NCI-H446 (cell line): ENCODE data around the gene UGT2B11.
"Not testable (repeated sequence)": the region's sequence is repeated elsewhere in the genome, so short reads cannot be mapped to it uniquely, and the experiment has no call there.

ENCODE experiments used
- DNase-seq, 2 experiments: peaks; one replicate each; lab custom pipeline; 2025; lab: John Stamatoyannopoulos, UW

Gene UGT2B11

DNA sequence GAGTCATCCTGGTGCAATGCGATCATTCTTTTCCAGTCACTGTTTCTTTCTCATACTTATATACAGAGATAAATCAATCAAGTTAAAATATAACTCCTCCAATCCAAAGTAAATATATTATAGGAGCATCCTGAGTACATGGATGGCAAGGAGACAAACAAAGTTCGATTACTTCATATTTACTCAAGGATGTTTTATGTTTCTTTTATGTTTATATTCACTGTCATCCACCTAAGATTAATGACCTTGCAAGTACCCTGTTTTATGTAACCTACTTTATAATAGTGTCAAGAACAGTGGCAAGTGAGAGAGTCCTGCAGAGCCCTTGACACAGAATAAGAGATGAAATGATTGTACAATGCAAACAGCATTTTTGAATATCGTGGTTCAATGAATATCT is at the start of gene UGT2B11:
Gene UGT2B11, minus strand, starts transcription at position 33 of the 400 bp plus-strand sequence. Its CDS starts 26 bp downstream, at position 7.
- no peak for DNase-seq

DNA sequence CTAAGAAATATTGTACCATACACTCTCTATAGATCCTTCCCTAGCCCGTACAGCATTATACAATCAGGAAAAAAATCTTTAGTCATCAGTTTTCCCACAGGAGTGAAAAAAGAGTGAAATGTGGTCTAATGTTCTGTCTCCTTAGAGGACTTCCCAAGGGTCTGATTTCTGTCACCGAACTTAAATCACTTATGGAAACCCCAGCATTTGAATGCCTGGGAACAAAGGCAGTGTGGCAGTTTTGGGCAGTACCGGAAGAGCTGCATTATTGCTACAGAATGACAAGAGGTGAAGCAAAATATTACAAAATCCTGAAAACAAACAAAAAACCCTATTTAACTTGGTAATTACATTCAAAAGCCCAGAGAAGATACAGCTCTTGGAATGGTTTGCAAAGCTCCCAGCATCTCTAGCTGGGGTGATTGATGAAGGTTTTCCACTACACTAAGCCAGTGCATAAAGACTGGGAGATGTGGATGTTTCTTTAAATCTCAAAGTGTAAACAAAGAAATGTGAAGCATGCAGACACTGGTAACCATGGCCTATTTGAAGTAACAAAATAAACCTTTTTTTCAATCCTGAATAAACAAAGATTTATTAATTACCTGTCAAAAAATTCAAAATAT is 38.7 kb upstream of the UGT2B11 start:
- not testable (repeated sequence) for DNase-seq

DNA sequence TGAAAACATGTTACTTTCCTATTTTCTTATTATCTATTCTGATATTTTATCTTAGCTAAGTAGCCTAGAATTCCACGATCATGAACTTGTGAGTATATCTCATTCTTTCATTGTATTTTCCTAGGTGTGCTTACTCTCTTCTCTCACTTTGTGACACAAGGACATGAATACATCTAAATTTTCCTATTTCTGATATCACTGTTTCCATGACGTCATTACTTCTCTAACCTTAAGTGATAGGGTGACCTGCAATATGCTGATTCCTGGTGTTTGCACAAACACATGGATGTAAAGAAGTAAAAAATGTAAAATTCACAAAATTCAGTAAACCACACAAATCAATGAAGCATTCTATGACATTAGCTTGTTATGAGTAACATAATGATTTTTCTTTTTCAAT is 36.3 kb upstream of the UGT2B11 start:
- not testable (repeated sequence) for DNase-seq

GRCh38 chr4:69242562-69243240 is 28.2 kb upstream of the UGT2B11 start:
- DNase-seq, result not testable (repeated sequence)

GRCh38 chr4:69241746-69242145 is 27.2 kb upstream of the UGT2B11 start:
- DNase-seq, result not testable (repeated sequence)

DNA sequence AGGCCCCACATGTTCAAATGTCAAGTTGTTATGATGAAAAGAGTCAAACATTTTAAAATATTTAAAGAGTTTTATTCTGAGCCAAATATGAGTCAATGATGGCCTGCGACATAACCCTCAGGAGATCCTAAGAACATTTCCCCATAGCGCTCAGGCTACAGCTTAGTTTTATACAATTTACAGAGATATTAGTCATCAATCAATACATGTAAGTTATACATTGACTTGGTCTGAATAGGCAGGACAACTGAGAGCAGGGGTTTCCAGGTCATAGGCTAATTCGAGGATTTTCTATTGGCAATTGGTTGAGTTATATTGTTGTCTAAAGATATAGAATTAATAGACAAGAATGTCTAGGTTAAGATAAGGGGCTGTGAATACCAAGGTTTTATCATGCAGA is 26.2 kb upstream of the UGT2B11 start:
- not testable (repeated sequence) for DNase-seq

GRCh38 chr4:69239557-69240168 is 25.1 kb upstream of the UGT2B11 start:
- no peak for DNase-seq

DNA sequence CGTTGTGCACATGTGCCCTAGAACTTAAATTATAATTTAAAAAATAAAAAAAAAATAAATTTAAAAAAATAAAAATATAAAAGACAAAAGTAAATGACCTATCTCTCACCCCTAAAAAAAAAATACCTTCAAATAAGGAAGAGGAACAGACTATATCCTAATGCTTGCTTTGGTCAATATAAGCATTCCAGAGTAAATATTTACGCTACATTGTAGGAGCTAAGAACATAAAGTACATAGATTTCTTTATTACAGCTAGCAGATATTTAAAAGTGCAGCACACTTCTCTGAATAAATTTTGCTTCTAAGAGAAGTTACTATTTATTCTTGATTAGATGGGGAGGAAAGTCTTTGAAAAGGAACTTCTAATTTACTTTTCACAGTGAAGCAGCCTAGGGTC is 24.5 kb upstream of the UGT2B11 start:
- DNase-seq, result no peak

- no peak for DNase-seq
These were observed 10.3 kb upstream of the UGT2B11 start for GRCh38 chr4:69224891-69225290.

GRCh38 chr4:69223277-69223676 is 8.7 kb upstream of the UGT2B11 start:
- not testable (repeated sequence) for DNase-seq

DNA sequence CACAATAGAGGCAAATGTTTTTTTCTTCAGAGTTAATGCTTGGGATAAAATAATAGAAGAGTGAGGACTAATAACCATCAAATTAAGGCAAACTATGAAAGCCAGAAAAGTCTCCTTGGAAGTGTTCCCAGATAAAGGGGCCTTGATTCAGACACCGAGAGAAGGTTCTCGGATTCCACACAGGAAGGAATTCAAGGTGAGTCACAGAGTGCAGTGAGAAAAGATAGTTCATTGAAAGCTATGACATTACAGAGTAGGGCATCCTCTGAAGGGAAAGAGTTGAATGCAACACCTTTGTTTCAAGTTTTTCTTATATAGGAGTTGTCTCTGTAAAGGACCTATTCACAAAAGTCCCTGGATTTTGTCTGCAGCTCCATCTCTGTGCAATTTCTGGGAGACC is 3.9 kb upstream of the UGT2B11 start:
- DNase-seq, result not testable (repeated sequence)

GRCh38 chr4:69210911-69211310 is 3.6 kb downstream of the UGT2B11 start:
- DNase-seq, result no peak

DNA sequence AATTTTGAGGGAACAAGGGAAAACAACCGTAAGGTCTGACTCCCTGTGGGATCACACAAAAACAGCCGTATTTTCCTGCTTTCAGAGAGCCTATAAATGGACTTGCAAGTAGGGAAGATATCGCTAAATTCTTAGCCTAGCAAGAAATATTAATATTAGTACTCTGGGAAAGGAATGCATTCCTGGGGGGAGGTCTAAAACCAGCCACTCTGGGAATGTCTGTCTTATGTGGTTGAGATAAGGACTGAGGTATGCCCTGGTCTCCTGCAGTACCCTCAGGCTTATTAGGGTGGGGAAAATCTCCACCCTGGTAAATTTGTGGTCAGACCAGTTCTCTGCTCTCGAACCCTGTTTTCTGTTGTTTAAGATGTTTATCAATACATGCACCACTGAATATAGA is 16.0 kb downstream of the UGT2B11 start:
- not testable (repeated sequence) for DNase-seq

DNA sequence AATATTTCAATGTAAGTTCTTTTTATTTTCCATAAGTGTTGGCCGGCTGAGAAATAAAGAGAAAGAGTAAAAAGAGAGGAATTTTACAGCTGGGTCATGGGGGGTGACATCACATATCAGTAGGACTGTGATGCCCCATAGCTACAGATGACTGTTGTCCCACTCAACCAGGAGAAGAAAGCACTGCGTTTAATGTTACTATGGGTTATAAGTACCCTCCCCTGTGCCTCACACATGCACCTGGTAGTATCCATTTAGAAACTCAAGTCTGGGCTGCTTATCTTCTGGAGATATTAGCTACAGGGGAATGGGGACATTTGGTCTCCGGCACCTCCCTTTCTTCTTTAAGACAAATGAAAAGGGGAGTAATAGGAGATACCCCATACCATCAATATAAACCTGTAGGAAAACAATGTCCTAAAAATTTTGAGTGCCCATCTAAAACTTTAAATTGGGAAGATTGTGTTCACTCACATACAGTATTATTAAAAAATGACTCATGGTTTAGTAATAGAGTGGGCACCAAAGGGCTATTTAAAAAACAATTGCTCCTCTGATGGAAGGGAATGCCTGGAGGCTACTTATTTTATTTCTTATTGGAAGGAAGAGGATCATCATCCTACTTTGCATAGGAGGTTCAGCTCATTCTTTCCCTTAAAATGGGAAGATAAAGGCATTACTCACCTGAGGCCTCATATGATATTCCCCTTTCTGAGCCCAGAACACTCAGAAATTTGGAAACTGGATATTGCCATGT is 18.2 kb downstream of the UGT2B11 start:
- no peak for DNase-seq

DNA sequence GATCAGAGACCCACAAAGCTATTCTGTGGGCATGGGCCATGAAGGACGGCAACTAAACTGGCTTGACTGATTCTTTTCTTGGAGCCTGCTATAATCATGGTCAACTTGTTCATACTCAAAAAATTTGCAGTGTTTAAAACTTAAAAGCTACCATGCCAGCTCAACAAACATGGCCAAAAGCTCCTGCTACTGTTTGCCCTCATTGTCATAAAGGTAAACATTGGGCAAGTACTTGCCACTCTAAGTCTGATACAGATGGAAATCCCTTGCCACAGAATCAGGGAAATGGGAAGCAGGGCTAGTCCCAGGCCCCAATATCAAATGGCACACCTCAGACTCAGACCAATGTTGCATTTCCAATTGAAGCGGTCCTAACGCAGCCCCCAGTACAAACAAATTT is 20.4 kb downstream of the UGT2B11 start:
- no peak for DNase-seq

GRCh38 chr4:69191905-69192304 is 22.6 kb downstream of the UGT2B11 start:
- DNase-seq, result not testable (repeated sequence)

DNA sequence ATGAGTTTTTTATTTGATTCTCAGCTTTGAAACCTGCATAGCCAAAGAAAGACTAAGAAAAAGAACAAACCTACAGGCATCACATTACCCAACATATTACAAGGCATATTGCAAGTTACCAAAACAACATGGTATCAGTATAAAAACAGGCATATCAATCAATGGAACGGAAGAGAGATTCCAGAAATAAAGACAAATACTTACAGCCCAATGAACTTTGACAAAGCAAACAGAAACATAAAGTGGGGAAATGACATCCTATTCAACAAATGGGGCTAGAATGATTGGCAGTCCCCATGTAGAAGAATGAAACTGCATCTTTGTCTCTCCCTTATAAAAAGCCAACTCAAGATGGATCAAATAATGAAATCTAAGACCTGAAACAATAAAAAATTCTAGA is 23.9 kb downstream of the UGT2B11 start:
- not testable (repeated sequence) for DNase-seq

- not testable (repeated sequence) for DNase-seq
These were observed 32.9 kb downstream of the UGT2B11 start for GRCh38 chr4:69181519-69182169.

DNA sequence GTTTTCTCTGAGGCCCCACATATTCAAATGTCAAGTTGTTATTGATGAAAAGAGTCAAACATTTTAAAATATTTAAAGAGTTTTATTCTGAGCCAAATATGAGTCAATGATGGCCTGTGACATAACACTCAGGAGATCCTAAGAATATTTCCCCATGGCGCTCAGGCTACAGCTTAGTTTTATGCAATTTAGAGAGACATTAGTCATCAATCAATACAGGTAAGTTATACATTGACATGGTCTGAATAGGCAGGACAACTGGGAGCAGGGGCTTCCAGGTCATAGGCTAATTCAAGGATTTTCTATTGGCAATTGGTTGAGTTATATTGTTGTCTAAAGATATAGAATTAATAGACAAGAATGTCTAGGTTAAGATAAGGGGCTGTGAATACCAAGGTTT is 34.7 kb downstream of the UGT2B11 start:
- not testable (repeated sequence) for DNase-seq

DNA sequence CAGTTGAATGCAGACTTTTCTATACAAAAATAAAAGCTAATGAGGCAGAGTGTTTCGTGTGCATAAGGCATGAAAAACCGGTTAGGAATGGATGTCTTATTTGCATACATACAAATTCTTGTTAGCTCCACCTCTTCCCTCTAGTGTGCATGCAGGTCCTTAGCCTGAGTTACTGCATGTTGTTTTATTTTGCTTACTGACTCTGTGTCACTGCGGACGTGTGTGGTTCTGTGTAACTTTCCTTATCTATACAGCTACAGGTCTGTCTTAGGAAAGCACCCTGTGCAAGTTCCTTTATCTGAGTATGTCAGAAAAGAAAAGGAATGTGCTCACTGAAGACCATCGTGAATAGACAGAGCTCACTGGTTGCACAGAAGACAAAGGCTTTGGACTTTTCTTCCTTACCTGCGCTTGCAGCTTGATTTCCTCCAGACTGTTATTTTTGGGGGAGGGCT is 35.8 kb downstream of the UGT2B11 start:
- DNase-seq, result not testable (repeated sequence)

DNA sequence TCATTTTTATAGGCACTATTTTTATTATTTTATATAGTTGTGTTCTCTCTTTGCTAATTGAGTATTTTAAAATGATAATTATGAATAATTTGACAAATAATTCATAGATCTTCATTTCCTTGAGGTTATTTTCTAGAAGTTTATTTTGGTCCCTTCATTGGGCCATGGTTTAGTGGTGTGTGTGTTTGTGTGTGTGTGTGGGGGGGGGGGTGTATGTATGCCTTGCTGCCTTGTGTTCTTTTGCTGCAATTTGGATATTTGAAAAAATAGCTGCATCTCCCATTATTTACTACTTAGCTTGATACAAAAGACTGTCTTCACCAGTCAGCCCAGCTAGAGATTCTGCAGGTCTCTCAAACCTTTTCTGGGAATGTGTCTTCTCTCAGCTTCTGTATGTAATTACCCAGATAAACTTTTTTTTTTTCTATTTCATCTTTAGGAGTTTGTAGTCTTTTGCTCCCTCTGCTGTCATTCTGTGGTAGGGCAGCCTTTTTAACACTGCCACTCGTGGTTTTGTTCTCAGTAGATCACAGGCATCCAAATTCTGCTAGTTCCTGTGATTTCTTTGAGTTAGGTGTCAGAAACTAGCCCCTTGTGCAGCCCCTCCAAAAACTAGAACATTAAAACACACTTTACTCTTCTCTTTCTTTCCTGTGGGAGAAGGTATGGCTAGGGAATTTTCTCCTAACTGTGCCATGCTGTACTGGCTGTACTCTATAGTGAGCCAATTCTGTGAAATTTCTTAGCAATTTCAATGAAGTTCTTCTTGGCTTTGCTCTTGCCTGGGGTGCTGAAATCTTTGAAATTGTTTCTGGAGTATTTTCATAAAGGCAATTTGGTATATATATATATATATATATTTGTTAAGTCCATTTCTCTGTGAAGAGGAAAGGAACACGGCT is 44.1 kb downstream of the UGT2B11 start:
- peak in 1 of 2 experiments; percentile 55 for DNase-seq
